Testis (tissue), 2 donors: ENCODE results near the gene RANBP3.
"Not testable (repeated sequence)": the region's sequence is repeated elsewhere in the genome, so short reads cannot be mapped to it uniquely, and the experiment has no call there.

Experiments used
- CTCF ChIP-seq, 3 experiments: fragments of 450-650 bp in 2 of 3; fragments of 200-600 bp in 1 of 3; sonication (generic) in 1 of 3; IDR thresholded peaks; one replicate each; pipeline ENCODE4 v1.5.1; 2016 to 2019; ENCODE audit warnings: antibody characterized with exemption in 3 of 3, mild to moderate bottlenecking in 2 of 3, moderate library complexity in 1 of 3
- POLR2A ChIP-seq: fragments of 450-650 bp; IDR thresholded peaks from one replicate; pipeline ENCODE4 v1.6.1; 2017; ENCODE audit warnings: antibody characterized with exemption, mild to moderate bottlenecking, moderate library complexity

- TF ChIP-seq POLR2A; CTCF (IDR thresholded peaks at IDR 0.05): not testable (repeated sequence)
Measured at GRCh38 chr19:5963259-5963658, 14.7 kb downstream of the RANBP3 start.
